Endothelial cell of umbilical vein (primary cell): ENCODE results near the gene SYTL2. TPM values are rescaled to one million over a fixed set of nuclear protein-coding genes. Genes with fewer than 3 reads are reported as not detected.

Experiments used
- BruUV-seq: library from RNA; stranded (reverse); fragments of 400-500 nt; replicated peaks from 2 replicates; lab custom pipeline; 2021; lab: Mats Ljungman, UMichigan
- CTCF ChIA-PET: fragments of 300-600, 350-600 bp; sonication (Branson Sonifier 250); formaldehyde crosslinking; loops from one replicate; lab custom pipeline; 2021; ENCODE audit warnings: antibody characterized with exemption, inconsistent platforms; lab: Charles Lee
- POLR2A ChIA-PET: fragments of 300-600, 350-600 bp; sonication (Branson Sonifier 250); formaldehyde crosslinking; loops from one replicate; lab custom pipeline; 2021; ENCODE audit warnings: antibody characterized with exemption, inconsistent platforms; lab: Charles Lee
- DNase-seq: peaks from one replicate; pipeline ENCODE4 v3.0.0-alpha.2; 2011; ENCODE audit warnings: low read depth, low spot score
- FAIRE-seq: peaks from 2 replicates; lab custom pipeline; 2011; peaks lifted over from hg19 to GRCh38; lab: Jason Lieb, UNC
- H2AFZ ChIP-seq: 2 replicates; pipeline ENCODE4 v1.6.0; 2012; ENCODE audit warnings: low read depth, low read length, control low read depth, inconsistent platforms
- H3K27ac ChIP-seq: 2 replicates; pipeline ENCODE4 v1.5.1; 2011; ENCODE audit warnings: low read depth, mild to moderate bottlenecking, control low read depth, low read length, moderate library complexity; ENCODE audit not compliant: insufficient read depth
- H3K27me3 ChIP-seq, 2 experiments: 2 replicates each; pipeline versions ENCODE4 v1.6.0 to v1.6.1; 2011; ENCODE audit warnings: low read length in 2 of 2, mixed read lengths in 1 of 2; ENCODE audit not compliant: control insufficient read depth in 2 of 2, insufficient read depth in 2 of 2
- H3K36me3 ChIP-seq, 2 experiments: 2 replicates in 1 of 2; 3 replicates in 1 of 2; pipeline ENCODE4 v1.5.1; 2011; ENCODE audit warnings: low read length in 2 of 2, mild to moderate bottlenecking in 1 of 2, moderate library complexity in 1 of 2; ENCODE audit not compliant: control insufficient read depth in 2 of 2, insufficient read depth in 2 of 2; ENCODE audit errors: extremely low read depth in 1 of 2
- H3K4me1 ChIP-seq: 3 replicates; pipeline ENCODE4 v1.5.1; 2011; ENCODE audit warnings: mild to moderate bottlenecking, low read length; ENCODE audit not compliant: control insufficient read depth, insufficient read depth; ENCODE audit errors: extremely low read depth
- H3K4me2 ChIP-seq: 2 replicates; pipeline ENCODE4 v1.6.1; 2011; ENCODE audit warnings: low read length, control low read depth, mixed read lengths; ENCODE audit not compliant: insufficient read depth
- H3K4me3 ChIP-seq, 3 experiments: fragments of 200-600 bp in 1 of 3; sonication (generic), shearing (Covaris generic) in 1 of 3; replicated peaks in 1 of 3; 2 replicates each; pipeline ENCODE4 v1.5.1; 2011 to 2016; ENCODE audit warnings: control low read depth in 3 of 3, low read length in 3 of 3, mild to moderate bottlenecking in 2 of 3, inconsistent platforms in 1 of 3, low read depth in 1 of 3, moderate library complexity in 1 of 3; ENCODE audit not compliant: insufficient read depth in 1 of 3
- H3K79me2 ChIP-seq: 2 replicates; pipeline ENCODE4 v1.6.0; 2012; ENCODE audit warnings: low read length, inconsistent platforms; ENCODE audit not compliant: control insufficient read depth, insufficient read depth
- H3K9ac ChIP-seq: replicated peaks from 2 replicates; pipeline ENCODE3; 2011; ENCODE audit warnings: low read length, control low read depth; ENCODE audit not compliant: insufficient read depth; ENCODE audit errors: extremely low read depth
- H3K9me1 ChIP-seq: replicated peaks from 3 replicates; pipeline ENCODE4 v1.6.0; 2011; ENCODE audit warnings: mild to moderate bottlenecking, low read length; ENCODE audit not compliant: control insufficient read depth, insufficient read depth; ENCODE audit errors: extremely low read depth
- H3K9me3 ChIP-seq: replicated peaks from 2 replicates; pipeline ENCODE4 v1.5.1; 2012; ENCODE audit warnings: low read length, inconsistent platforms; ENCODE audit not compliant: control insufficient read depth, insufficient read depth
- H4K20me1 ChIP-seq: replicated peaks from 2 replicates; pipeline ENCODE3; 2011; ENCODE audit warnings: mild to moderate bottlenecking, low read length; ENCODE audit not compliant: control insufficient read depth, insufficient read depth; ENCODE audit errors: extremely low read depth
- CTCF ChIP-seq, 2 donors: IDR thresholded peaks; 1 replicate in 1 of 2; 2 replicates in 1 of 2; pipeline ENCODE4 v1.5.1; 2011; ENCODE audit warnings: low read length in 2 of 2, mild to moderate bottlenecking in 2 of 2, moderate library complexity in 2 of 2, control low read depth in 1 of 2, inconsistent platforms in 1 of 2, low read depth in 1 of 2; ENCODE audit not compliant: insufficient read depth in 1 of 2; ENCODE audit errors: extremely low read depth in 1 of 2
- EZH2 ChIP-seq: IDR thresholded peaks from 2 replicates; pipeline ENCODE4 v1.6.1; 2012; ENCODE audit warnings: borderline replicate concordance, low read depth, mild to moderate bottlenecking, moderate library complexity, low read length, inconsistent platforms; ENCODE audit not compliant: severe bottlenecking
- FOS ChIP-seq: IDR thresholded peaks from 2 replicates; pipeline ENCODE4 v1.6.1; 2011; ENCODE audit warnings: mild to moderate bottlenecking, low read length, moderate library complexity, borderline replicate concordance; ENCODE audit not compliant: insufficient read depth
- GATA2 ChIP-seq: IDR thresholded peaks from 2 replicates; pipeline ENCODE4 v1.7.0; 2011; ENCODE audit warnings: low read depth, mild to moderate bottlenecking, moderate library complexity, mixed read lengths, low read length; ENCODE audit not compliant: insufficient read length, insufficient read depth
- JUN ChIP-seq: IDR thresholded peaks from 2 replicates; pipeline ENCODE4 v1.6.1; 2011; ENCODE audit warnings: borderline replicate concordance, low read depth; ENCODE audit not compliant: insufficient read length, insufficient read depth
- MAX ChIP-seq: IDR thresholded peaks from 2 replicates; pipeline ENCODE4 v1.6.1; 2011; ENCODE audit not compliant: insufficient read depth, insufficient read length
- MYC ChIP-seq: IDR thresholded peaks from one replicate; pipeline ENCODE4 v1.6.1; 2011; ENCODE audit warnings: mild to moderate bottlenecking, low read depth, low read length
- POLR2A ChIP-seq: IDR thresholded peaks from 2 replicates; pipeline ENCODE4 v1.6.1; 2012; ENCODE audit warnings: low read depth, mild to moderate bottlenecking, control low read depth, low read length
- POLR2AphosphoS5 ChIP-seq: IDR thresholded peaks from 2 replicates; pipeline ENCODE4 v1.6.1; 2012; ENCODE audit warnings: low read depth, mild to moderate bottlenecking, control low read depth, low read length, moderate library complexity; ENCODE audit not compliant: insufficient read depth
- dilution Hi-C: fragments of 300-500 bp; cut with MboI; formaldehyde crosslinking; loops from one replicate; pipeline ENCODE4 v1.15.0; 2019; ENCODE audit warnings: low sequenced_read_pairs; ENCODE audit not compliant: extremely low pct_ligation_motif_present
- intact Hi-C: fragments of 100-400 bp; cut with micrococcal nuclease; formaldehyde crosslinking; loops from one replicate; pipeline ENCODE4 v1.10.0; 2022
- polyA plus RNA-seq, 4 experiments: library from polyadenylated mRNA; depleted of rRNA in 3 of 4; stranded (reverse) in 3 of 4; unstranded in 1 of 4; fragments of >200 nt; gene quantifications; 2 replicates each; pipeline versions ENCODE4 v1.2.1 to v1.2.3, GENCODE V29; 2011 to 2012; ENCODE audit warnings: missing spikeins in 1 of 4
- total RNA-seq: library from RNA; stranded (reverse); gene quantifications from 2 replicates; pipeline ENCODE4 v1.2.3, GENCODE V29; 2021

SYTL2 gene
- total and polyA plus RNA-seq, 2 donors (not counting 3 experiments of a cell fraction or from before 2014, with no cell fraction given), result 1.4 to 2.4 TPM

- no peak for TF ChIP-seq POLR2A
- no peak for TF ChIP-seq GATA2
- TF ChIP-seq JUN, result no peak
- no peak for TF ChIP-seq FOS
- TF ChIP-seq EZH2, result no peak
- no peak for TF ChIP-seq POLR2AphosphoS5
- TF ChIP-seq MAX, result no peak
- no peak for TF ChIP-seq MYC
- TF ChIP-seq CTCF (IDR thresholded peaks at IDR 0.05; ENCODE audit: extremely low read depth in 1 of 2, insufficient read depth in 1 of 2, low read depth in 1 of 2, low read length in 2 of 2), result no peak
- Histone ChIP-seq H3K9me3 (no peaks in the 10 kb centered on the region), H3K27ac (no peak overlapping the region), H3K4me2 (no peak overlapping the region), H3K9me1 (no peaks in the 10 kb centered on the region), H4K20me1 (no peaks in the 10 kb centered on the region), H3K79me2 (no peaks in the 10 kb centered on the region), H3K4me3 (no peak overlapping the region), H3K4me1 (no peaks in the 10 kb centered on the region), H3K36me3 (no peaks in the 10 kb centered on the region), H2AFZ (no peak overlapping the region), H3K9ac (no peak overlapping the region), H3K27me3 (peaks cover 11 to 23% of the 10 kb centered on the region in 2 experiments)
- intact Hi-C loops (no loop called here), dilution Hi-C loops (no loop called here)
- BruUV-seq, result no TSS peak
- ChIA-PET POLR2A (interaction anchor here (0.6 kb wide), 1 partner anchor 47 kb away, joined by 6 read pairs; no protein-coding TSS in a partner anchor), CTCF (no interaction called here)
- DNase-seq, result no peak
- no peak for FAIRE-seq
Observed at GRCh38 chr11:85800595-85801342, 10.2 kb downstream of the SYTL2 start.
